ENCODE measurements around the gene PCP4.

Gene PCP4

GRCh38 chr21:39911286-39912199 is 44.3 kb downstream of the PCP4 start:
- no peak overlapping the region for H3K4me3 ChIP-seq (ENCODE audit: low read length)
- no peak for DNase-seq (ENCODE audit: low read depth, low spot score)

DNA sequence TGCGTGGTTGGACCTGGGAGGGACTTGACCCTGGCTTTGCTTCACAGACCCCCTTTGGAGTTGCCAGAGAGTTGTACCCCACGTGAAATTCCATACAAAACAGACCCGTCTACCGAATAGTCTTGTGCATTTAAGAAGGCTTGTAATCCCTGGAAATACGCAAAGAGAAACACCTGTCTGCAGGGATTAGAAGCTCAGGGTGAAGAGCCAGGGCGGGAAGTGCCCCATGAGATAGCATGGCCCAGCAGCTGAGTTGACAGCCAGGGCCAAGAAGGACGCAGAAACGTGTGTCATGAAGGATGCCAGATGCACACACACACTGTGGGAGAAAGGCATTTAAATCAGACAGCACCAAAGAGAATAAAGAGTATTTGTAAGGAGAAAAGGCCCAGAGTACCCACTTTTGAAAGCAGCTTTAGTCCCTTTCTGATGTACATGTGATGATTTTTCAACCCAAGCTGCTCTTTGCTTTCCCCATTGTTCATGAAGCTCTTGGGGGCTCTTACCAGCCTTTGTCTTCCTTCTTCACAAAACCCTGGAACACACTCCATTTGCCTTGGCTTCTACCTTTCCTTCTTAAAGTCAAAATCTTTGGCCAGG is 46.6 kb downstream of the PCP4 start:
- H3K4me3 ChIP-seq (ENCODE audit: low read length): no peak overlapping the region
- no peak for DNase-seq (ENCODE audit: low read depth, low spot score)

GRCh38 chr21:39915881-39916280 is 48.6 kb downstream of the PCP4 start:
- H3K4me3 ChIP-seq (ENCODE audit: low read length): no peak overlapping the region
- DNase-seq (ENCODE audit: low read depth, low spot score): no peak

DNA sequence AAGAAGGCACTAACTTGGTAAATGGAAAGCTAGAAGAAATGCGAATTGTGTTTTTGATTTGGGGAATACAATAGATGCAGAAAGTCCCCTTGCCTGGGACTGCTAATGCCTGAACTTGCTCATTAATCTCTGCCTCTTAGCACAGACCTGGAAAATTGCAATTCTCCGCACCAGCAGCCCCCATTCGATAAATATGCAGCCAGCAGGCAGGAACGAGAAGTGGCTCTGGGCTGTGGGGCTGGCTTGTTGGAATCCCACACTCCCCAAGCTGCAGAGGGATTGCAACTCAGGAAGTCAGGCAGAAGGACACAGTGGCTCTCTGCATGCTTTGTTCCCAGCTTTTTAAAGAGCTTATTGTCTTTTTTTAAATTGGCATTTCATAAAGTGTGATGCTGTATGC is 51.3 kb downstream of the PCP4 start:
- DNase-seq (ENCODE audit: low read depth, low spot score): no peak
- H3K4me3 ChIP-seq (ENCODE audit: low read length): no peak overlapping the region

DNA sequence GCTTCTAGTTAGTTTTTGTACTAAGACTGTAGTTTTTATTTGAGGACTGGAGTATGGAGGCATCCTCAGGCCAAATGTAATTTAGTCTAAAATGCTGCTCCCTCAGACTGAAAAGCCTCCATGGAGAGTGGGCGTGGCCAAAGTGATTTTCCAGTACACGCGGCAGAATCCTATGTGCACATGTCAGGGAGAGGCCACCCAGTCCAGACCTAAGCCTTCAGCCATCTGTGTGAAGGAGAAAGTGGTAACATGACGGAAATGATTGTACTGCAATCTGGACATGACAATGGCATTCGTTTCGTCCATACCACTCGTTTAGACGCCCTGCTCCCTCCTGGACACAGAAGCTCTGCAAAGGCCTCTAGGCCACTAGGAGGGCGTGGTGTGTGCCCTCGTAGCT is 56.2 kb downstream of the PCP4 start:
- H3K4me3 ChIP-seq (ENCODE audit: low read length): no peak overlapping the region
- no peak for DNase-seq (ENCODE audit: low read depth, low spot score)

DNA sequence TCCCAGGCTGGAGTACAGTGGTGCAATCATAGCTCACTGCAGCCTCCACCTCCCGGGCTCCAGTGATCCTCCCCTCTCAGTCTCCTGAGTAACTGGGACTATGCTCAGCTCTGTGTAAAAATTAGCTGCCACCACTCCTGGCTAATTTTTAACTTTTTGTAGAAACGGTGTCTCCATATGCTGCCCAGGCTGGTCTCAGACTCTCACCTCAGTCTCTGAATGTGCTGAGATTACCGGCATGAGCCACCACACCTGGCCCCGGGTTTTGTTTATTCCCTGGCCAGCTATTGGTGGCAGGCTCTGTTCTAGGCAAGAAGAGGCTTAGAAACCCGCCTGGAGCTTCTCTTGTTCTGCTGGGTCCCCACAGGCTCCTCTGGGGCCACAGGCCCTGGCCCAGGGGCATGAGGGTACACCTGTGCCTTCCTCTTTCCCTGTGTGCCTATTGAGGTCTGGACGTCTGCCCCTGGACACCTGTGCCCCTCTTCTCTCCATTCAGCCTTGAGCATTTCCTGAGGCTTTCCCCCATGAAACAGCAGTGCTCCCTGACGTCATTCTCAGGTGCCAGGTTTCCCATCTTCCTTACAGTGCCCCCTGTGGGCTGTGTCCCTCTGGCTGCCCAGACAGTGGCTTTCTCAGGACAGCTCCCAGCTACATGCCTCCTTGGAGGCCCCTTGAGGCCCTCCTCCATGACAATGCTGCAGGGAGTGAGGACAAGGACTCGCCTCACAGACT is 57.5 kb downstream of the PCP4 start:
- DNase-seq (ENCODE audit: low read depth, low spot score): no peak
- no peak overlapping the region for H3K4me3 ChIP-seq (ENCODE audit: low read length)

DNA sequence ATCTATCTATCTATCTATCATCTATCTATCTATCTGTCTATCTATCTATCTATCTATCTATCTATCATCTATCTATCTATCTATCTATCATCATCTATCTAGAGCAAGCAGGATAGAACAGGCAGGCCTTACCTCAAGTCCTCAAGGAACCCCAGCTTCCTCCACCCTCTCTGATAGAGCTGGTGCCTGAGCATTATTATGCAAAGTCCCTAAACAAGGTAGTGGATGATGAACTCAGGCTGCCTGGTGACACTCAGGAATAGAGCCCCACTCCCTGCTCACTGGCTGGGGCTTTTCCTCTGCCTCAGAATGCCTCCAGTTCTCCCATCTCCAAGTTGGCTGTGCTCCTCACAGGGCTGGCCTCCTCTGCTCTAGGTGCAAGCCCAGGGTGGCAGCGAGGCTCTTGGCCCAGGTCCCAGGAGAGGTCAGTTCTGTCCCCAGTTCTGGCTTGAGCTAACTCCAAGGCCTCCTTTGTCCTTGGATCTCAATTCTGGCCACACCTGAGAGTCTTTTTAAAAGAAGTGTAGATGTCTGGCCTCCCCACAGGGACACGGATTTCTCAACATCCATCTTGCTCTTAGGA is 60.2 kb downstream of the PCP4 start:
- no peak overlapping the region for H3K4me3 ChIP-seq (ENCODE audit: low read length)
- DNase-seq (ENCODE audit: low read depth, low spot score): no peak

DNA sequence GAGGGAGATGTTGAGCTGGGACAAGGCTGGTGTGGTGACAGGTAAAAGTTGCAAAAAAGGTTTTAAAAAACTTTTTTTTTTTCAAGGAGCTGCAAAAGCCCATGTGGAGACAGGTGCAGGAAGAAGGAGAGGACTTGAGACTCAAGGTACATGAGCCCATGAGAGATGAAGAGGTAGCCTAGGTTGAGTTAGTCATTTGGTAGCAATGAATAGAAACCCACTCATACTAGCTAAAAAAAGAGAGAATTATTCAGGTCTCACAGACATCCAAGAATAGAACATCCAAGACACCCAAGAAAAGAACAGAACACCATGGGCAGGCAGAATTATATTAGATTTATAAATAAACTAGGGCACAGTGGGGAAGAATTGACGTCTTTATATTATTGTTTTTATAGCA is 65.1 kb downstream of the PCP4 start:
- no peak for DNase-seq (ENCODE audit: low read depth, low spot score)
- H3K4me3 ChIP-seq (ENCODE audit: low read length): no peak overlapping the region

DNA sequence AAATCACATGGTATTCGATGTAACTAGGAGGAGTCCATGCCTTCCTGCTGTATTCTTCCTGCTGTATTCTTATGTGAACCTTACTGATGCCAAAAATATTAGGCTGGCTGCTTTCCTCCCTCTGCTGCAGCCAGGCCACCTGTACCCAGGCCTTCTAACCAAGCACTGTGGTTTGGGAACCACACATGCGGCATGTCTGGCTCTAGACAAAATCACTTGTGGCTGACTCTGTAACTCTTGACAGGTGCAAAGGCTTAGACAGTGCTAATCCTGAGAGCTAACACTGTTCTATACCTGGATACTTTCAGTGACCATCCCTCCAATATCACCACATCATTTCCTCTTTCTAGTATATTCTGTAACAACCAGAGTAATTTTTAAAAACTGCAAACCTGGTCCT is 67.7 kb downstream of the PCP4 start:
- no peak overlapping the region for H3K4me3 ChIP-seq (ENCODE audit: low read length)
- DNase-seq (ENCODE audit: low read depth, low spot score): peak; percentile 29

- no peak overlapping the region for H3K4me3 ChIP-seq (ENCODE audit: low read length)
- no peak for DNase-seq (ENCODE audit: low read depth, low spot score)
These were observed 68.5 kb downstream of the PCP4 start for GRCh38 chr21:39935716-39936115.

GRCh38 chr21:39938086-39938625 is 70.9 kb downstream of the PCP4 start:
- no peak overlapping the region for H3K4me3 ChIP-seq (ENCODE audit: low read length)
- DNase-seq (ENCODE audit: low read depth, low spot score): no peak

GRCh38 chr21:39946199-39946598 is 79.0 kb downstream of the PCP4 start:
- no peak overlapping the region for H3K4me3 ChIP-seq (ENCODE audit: low read length)
- DNase-seq (ENCODE audit: low read depth, low spot score): no peak

DNA sequence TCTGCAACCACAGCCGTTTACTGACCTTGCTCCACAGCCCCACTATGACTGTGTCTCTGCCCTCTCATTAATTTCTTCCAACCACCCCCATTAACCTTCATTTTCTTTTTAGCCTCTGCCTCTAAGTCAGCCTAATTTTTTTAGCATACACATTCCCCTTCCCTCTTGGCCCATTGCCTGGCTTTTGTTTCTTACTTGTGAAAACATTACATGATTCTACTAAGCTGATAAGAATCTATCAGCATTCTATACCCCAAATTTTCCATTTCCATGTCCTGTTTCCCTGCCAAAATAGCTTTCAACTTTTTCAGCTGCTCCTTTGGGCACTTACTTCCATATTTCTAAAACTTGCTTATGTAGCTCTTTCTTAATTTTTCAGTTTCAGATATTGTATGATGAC is 79.8 kb downstream of the PCP4 start:
- H3K4me3 ChIP-seq (ENCODE audit: low read length): no peak overlapping the region
- DNase-seq (ENCODE audit: low read depth, low spot score): no peak

GRCh38 chr21:39951183-39952101 is 84.2 kb downstream of the PCP4 start:
- no peak overlapping the region for H3K4me3 ChIP-seq (ENCODE audit: low read length)
- DNase-seq (ENCODE audit: low read depth, low spot score): no peak

GRCh38 chr21:39952265-39952664 is 85.0 kb downstream of the PCP4 start:
- DNase-seq (ENCODE audit: low read depth, low spot score): no peak
- no peak overlapping the region for H3K4me3 ChIP-seq (ENCODE audit: low read length)

GRCh38 chr21:39954570-39954969 is 87.3 kb downstream of the PCP4 start:
- H3K4me3 ChIP-seq (ENCODE audit: low read length): no peak overlapping the region
- DNase-seq (ENCODE audit: low read depth, low spot score): no peak

DNA sequence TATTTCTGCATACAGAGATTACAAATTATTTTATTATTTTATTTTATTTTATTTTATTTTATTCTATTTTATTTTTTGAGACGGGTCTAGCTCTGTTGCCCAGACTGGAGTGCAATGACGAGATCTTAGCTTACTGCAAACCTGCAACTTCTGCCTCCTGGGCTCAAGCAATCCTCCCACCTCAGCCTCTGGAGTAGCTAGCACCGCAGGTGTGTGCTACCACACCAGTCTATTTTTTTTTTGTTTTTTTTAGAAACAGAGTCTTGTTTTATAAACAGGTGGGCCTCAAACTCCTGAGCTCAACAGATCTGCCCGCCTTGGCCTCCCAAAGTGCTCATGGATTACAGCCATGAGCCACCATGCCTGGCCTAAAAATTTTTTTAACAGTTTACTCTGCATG is 88.1 kb downstream of the PCP4 start:
- no peak overlapping the region for H3K4me3 ChIP-seq (ENCODE audit: low read length)
- DNase-seq (ENCODE audit: low read depth, low spot score): no peak

DNA sequence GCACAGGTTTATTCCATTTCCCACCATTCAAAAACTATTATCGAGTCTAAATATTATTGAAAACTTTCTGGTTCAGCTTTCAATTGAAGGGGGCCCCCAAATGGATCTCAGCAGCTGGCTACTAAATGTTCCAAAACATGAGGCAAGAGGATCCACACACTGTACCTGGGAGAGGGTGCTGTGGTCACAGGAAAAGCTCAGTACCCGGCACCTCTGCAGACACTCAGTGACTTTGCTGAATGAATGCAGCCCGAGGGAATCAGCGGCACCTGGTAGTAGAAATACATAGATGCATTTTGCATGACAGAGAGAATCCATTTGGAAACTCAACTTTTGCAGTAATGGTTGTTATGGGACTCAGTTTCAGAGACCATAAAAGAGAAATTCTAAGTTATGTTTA is 89.3 kb downstream of the PCP4 start:
- DNase-seq (ENCODE audit: low read depth, low spot score): no peak
- H3K4me3 ChIP-seq (ENCODE audit: low read length): no peak overlapping the region

DNA sequence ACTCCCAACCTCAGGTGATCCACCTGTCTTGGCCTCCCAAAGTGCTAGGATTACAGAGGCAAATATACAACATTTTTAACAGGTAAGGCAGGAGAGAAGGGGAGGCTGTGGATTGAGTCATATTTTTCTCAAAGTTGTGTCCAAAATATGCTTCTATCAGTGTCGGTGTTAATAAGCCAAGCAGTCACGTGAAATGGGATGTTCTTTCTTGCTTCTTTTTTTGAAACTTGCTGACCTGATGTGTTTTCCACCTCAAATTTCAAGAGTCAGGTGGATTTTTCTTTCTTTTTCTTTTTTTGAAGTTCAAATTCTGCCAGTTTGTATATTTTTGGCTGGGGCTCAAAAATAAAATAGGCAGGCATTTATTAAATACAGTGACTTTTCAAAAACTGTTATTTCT is 91.5 kb downstream of the PCP4 start:
- no peak overlapping the region for H3K4me3 ChIP-seq (ENCODE audit: low read length)
- DNase-seq (ENCODE audit: low read depth, low spot score): no peak

All from Jurkat, Clone E6-1 (cell line).